HG02943 (cell line): ENCODE measurements around the gene KAZN.

Experiments used
- ATAC-seq: cut with Tn5 transposase; IDR thresholded peaks from one replicate; pipeline ENCODE4 v1.9.1; 2021; ENCODE audit warnings: mild to moderate bottlenecking, low read depth, moderate library complexity; ENCODE audit not compliant: unreplicated experiment

The KAZN gene

DNA sequence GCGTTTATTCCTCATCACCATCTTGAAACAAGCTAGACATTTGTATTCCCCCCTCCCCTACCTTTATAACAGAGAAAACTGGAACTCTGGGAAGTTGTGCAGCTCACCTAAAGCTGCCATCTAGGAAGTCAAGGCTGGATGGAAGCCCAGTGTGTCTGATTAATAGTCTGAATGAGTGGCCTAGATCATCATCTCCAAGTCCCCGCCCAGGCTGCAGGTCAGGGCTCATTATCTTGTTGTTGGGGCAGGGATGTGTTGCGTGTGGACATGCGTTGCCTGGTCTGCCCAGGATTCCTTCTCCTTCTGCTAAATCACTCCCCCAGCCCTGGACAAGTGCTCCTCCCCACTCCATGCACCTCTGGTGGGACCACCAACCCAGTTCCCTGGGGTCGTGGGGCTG is 14.7 kb upstream of the KAZN start:
- no peak for ATAC-seq

DNA sequence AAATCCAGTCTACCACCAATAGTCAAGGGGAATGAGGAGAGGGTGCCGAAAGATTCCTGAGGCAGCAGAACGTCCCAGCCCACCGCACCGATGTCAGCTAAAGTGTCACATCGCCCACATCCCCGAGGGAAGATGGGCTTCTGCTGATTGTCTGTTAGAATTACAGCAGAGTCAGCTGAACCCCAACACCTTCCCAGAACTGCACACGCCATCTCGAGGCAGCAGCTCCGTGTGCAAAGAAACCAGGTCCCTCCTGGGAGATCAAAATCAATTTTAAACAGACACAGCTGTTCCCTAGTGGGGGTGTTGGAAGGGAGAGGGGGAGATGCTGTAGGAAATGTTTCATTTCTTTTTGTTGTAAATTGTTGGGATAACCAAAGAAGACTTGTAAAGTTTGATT is 12.8 kb upstream of the KAZN start:
- no peak for ATAC-seq

DNA sequence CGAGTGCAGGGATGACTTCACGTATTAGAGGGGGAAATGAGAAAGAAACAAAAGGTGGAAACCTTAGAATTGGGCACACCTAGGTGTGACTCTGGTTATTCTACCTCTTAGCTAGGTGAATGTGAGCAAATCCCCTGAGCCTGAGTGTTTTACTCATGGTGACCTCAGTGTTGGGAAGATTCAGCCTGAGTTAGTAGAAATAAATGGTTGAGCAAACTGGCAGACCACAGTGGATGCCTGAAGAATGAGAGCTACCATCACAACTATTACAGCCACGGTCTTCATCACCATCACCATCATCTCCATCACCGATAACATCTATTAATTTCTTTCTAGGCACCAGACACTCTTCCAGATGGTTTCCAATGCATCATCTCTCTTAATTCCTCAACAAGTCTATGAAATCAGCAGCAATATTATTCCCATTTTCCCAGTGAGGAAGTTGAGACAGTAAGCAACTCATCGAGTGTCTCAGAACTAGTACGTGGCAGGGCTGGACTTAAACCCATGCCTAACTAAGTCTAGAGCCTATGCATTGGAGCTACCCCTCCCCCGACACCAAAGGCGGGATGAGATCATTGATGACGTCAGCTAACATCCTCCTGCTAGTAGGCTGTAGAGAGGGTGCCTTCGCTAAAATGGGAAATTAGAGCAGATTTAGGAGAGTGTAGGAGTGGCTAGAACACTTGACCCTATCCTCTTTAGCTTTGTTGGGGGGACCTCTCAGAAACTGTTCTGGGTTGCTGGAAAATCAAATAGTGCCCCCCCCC is 7.9 kb upstream of the KAZN start:
- no peak for ATAC-seq

DNA sequence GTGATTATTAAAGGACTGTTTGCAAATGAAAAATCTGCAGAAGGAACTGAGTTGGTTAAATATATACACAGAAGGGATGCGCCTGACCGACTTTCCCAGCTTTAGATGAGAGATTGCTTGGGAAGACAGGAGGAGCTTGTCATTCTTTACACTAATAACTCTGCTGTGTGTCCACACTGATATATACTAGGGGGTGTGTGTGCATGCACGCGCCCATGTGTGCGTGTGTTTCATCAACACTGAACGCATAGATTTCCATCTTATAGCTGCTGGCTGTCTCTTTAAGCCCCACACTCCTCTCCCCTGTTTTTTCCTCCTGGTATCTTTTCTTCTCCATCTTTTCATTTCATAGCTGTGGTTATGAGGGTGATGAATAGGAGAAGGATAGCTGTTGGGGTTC is 6.9 kb upstream of the KAZN start:
- ATAC-seq, result no peak

DNA sequence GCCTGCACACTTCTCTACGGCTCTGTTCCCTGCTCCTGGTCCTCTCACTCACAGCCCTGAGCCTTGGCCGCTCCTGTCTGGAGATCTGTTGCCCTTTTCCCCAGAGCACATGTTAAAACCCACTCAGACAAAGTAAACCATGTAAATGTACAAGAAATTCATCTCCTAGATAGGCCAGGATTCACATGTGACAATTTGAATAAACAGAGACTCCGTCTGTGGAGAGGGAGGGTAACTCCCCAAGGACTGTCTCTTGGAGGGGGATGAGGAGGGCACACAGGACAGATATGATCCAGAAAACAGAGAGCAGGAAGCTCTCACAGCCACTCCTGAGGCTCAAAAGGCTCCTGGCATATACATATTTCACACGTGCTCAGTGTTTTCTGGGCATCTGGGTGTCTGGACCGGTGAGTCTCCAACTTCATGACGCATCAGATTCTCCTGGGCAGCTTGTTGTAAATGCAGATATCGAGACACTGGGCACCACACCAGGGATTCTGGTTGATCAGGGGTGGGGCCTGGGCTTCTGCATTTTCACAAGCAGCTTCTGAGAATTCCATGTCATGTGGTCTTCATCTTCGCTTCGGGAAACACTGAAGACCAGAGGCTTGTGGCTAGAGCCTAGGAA is 6.4 kb upstream of the KAZN start:
- no peak for ATAC-seq

DNA sequence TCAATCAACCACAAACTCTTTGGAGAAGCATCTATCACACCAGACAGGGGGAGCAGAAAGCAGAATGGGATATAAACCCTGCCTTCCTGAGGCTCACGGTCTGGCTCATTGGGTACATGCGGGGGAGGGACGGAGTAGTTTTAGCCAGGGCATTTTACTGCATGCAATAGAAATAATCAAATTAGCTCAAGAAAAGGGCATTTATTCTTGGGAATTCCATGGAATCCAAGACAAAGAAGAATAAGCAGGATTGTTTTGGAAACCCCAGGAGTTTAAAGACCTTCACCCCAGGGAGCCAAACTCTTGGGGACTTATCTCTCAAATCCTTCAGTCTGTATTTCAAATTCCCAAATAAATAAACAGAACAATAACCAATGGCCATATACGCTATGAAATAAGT is 5.2 kb upstream of the KAZN start:
- ATAC-seq, result no peak

DNA sequence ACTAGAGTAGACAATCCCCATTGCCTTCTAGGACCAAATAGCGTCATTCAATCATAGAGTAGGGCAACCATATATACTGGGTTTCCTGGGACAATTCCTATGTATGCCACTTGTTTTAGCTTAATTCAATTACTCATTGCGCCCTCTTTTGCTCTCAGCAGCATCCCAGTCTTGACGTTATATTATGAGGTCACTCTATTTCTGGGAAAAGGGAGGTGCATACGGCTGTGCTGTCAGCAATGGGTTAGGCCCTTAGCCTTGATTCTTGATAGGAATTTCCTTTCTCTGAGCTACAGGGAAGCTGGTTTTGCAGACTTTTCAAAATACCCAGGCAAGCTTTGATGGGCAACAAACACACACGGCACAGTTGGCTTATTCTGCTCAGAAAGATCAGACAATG is 4.4 kb upstream of the KAZN start:
- ATAC-seq, result no peak

DNA sequence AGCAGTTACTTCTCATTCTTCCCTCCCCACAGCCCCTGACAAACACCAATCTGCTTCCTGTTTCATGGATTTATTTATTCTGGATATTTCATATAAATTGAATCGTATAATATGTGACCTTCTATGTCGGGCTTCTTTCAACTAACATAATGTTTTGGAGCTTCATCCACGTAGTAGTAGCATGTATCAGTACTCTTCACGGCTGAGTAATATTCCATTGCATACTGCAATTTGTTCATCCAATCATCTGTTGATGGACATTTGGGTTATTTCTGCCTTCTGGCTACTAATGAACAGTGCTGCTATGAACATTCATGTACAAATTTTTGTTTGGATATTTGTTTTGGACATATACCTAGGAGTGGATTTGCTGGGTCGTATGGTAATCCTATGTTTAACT is 1.9 kb upstream of the KAZN start:
- ATAC-seq, result no peak

DNA sequence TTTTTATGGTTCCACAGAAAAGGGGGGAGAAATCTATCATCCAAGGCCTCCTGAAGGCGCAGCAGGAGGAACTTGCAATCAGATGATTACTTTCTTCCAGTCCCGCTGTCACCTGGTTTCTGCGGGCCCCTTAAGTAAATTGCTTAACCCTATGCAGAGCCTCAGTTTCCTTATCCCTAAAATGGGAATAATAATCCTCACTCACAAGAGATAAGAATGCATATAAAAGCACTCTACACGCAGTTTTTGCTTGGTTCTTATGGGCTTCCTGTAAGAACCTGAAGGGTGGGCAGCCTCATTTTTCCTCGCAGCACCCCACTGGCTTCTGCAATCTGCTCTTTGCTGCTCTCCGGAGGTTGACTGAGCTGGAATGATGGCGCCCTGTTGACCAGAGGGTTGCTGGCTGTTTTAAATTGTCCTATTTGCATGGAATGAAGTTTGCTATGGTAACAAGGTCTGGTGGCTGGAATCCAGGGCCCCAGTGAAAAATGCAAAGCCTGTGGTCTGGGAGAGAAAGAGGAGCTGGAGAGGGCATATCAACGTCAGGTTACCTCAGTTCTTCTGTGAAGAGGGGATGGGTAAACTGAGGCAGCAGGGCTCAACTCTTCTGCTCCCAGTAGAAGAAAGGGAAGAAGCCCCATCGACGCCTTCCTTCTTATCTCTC is 1.0 kb upstream of the KAZN start:
- ATAC-seq, result no peak

DNA sequence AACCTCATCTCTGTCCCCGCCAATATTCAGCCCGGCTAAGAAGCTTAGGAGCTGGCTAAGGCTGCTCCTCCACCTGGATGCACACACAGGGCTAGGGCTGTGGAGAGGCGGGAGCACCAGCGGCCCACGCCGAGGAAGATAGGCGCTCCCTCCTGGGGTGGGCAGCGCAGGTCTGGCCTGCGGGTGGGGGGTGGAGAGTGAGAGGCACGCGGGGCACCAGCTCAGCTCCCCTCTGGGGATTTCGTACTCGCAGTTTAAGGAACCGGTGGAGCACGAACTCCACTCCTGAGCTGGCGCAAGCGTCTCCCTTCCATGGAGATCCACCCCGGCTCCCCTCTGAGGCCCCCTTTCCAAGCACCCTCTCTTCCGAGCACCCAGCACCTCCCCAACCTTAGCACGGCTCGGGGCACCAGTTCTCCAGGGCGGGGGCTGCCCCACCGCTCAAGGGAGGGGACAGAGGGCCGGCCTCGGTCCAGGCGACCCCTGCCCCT is 433 bp upstream of the KAZN start:
- no peak for ATAC-seq

DNA sequence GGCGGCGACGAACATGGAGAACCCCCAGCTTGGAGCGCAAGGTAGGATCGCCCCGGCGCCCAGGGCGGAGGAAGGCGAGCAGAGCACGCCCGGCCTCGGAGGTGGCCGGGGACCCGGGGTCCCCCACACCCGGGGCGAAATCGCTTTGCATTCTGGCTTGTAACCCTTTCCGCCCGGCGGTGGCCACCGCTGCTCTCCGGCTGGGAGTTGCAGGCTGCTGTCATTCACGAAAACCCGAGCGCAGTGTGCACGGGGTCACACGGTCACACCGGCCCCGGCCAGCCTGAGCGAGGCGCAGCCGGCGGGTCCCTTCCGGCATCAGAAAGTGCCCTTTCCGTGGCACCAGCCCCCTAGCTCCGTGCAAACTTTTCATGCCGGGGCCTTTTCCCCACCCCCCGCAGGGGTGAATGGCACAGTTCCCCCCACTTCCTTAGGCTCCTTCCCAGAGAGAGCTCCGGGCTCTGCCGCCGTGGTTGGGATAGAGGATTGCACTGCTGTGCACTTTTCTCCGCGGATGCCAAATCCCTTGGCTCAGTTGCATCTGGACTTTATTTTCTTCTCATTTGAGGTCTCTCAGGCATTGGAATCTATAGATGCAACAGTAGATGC is 802 bp downstream of the KAZN start:
- ATAC-seq, result no peak

DNA sequence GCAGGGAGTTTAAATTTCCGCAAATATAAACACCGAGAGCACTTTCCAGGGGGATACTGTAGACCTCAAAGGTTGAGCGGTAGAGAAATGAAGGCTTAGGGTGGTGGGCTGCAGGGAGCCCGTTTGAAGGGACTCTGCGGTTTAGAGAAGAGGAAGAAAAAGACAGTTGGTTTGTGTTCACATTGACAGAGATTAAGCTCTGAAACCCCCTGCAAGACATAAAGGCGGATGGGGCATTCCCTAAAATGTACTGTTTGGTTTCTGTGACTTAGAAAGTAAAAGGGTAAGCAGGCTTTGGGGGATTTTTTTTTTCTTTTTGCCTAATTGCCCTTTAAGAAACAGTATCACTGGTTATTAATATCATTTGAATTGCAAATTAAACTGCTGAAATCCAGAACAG is 1.3 kb downstream of the KAZN start:
- no peak for ATAC-seq

DNA sequence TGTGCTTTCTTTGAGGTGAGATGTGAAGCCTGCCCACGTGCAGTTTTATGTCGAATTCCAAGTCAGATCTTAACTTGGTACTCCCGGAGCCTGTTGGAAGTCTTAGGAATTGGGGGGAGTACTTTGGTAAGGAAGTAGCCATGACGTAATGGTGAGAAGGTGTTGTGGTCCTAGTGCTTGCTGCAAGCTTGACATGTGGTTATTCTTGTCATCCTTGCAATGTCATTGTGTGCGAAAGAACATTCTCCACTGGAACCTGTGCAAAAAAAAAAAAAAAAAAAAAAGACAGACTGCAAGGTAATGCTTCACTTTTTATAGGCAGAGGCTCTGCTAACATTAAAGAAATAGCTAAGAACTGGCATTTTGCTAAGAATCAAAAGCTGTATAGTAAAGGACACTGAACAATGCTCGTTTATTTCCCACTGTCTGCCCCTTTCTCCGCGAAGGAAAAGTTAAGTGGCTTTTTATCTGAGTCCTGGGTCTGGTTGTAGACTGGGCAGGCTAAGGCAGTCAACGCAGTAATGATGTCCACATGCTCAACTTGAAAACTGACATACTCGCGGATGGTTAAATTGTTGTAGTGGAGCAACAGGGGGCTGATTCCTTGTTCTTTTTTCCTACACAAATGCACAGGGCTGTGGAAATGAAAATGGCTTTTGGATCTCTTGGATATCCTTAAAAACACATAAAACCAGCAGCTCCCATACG is 2.1 kb downstream of the KAZN start:
- no peak for ATAC-seq

DNA sequence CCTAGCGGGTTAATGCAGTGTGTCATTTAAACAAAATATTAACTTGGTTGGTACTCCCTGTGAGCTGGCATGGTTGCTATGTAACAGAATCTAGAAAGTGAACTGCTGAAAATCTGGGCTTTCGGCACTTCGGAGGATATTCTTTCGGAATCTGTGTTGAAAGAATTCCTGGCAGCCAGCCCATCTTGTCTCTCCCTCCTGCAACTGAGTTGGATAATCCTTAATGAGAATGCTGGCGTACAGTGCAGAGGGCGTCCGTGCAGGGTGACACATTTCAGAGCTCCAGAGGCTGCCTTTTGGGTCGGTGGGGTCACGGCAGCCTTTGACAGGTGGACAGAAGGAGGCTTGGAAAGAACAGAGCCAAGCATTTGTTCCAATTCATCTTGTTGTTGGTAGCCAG is 3.7 kb downstream of the KAZN start:
- no peak for ATAC-seq

DNA sequence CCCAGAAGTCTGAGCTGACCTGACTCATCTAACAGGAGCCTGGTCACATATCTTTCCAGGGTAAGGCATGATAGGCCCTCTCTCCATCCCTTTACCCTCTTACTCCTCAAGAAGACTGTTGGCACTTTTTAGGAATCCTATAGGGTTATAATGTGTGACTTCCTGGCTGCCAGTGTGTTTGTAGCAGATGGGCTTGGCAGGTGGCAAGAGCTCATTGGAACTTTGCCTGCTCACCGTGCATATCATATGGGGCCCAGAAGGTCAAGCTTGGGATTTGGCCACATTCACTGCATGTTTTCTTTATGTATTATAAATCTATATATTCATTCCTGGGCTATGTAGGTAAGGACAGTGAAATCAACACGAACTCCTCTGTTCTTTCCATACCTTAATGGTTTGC is 5.2 kb downstream of the KAZN start:
- ATAC-seq, result no peak

DNA sequence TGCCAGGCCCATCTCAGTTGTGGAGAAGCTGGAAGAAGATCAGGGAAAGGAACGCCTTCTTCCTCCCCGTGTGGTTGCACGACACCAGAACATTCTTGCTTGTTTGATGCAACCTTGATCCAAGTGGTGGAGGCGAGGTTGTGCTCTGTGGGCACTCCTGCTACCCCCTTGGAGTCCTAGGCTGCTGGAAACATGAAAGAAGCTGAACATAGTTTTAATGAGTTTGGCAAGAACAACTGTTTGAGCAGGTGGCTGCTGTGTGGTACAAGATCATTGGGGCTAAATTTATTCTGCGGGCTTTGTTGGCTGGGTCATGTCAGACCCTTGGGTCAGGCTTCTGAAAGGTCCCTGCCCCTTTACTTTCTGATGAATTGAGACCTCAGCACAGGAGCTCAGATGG is 5.9 kb downstream of the KAZN start:
- no peak for ATAC-seq

DNA sequence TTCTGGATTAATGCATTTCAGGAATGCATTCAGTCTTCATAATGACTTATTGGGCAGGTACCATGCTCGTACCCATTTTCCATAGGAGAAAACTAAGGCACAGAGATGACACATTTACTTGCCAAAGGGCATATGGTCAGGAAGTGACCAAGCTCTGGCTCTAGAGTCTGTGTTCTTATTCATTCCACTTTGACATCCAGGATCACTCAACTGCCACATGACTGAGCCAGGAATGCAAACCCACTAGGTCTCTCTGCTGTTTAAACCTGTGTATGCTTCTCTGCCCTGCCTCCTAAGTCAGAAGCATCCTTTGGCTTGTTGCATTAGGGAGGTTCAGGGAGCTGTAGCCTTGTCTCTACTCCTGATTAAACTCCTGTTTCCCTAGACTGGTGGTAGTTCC is 7.5 kb downstream of the KAZN start:
- no peak for ATAC-seq

DNA sequence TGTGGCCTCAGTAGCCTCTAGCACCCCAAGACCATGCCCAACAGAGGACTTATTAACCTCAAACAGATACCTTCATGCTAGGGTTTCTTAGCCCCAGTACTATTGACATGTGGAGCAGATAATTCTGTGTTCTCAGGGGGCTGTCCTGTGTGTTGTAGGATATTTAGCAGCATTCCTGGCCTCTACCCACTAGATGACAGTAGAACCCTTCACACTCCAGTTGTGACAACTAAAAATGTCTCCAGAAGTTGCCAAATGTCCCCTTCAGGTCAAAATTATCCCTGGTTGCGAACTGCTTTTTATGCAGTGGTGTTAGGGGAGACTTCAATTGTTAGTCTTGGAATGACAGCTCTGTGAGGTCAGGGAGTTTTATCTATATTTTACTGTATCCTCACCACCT is 8.1 kb downstream of the KAZN start:
- ATAC-seq, result no peak

DNA sequence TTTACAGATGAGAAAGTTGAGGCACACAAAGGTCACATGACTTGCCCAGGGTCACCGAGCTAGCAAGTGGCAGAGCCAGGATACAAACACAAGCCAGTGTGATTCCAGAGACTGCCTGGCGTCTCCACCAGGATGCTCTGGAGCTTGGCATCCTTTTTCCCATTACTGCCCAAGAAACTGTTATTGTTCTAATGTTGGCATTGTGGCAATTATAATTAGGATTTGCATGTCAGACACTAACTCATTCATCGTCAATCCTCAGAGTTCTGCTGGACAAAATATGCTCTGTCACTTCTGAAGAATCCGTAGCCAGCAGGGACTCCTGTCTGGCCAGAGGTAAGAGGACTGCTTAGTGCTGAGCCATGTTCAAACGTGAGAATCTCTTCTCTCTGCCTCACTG is 8.8 kb downstream of the KAZN start:
- no peak for ATAC-seq

DNA sequence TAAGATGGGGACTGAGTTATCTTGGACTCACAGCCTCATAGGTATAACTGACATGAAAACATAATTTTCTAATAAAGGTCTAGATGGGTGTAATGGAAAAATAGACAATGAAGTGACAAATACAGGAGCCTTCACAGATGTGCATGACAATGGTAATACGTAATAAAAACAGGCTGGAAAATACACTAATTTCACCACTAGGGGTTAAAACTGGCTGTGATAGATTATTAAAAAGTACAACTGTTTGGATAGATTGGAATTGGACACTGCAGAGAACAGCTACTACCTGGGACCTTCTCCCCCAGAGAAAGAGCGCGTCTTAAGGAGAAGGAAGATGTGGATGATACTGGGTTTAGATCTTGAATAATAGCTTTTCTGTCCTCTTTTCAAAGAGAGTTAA is 9.8 kb downstream of the KAZN start:
- no peak for ATAC-seq

DNA sequence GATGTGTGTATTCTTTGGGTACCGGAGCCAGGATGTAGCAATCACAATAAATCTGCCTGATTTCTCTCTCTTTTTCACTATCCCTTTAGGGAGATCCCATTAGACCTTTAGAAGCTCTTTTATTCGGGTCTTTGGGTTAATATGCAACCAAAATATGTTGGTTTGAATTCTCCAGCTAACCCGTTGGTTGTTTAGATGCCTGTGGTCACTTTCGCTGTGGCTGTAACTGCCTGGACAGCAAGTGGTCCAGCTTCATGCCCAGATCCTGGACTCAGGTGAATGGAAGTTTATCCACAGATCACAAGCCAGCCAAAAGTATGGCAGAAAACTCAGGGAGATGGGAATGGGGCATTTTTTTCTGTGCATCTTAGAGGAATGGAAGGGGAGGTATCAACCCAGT is 12.3 kb downstream of the KAZN start:
- ATAC-seq, result no peak
